Endothelial cell (in vitro differentiated cells): Measurements from ENCODE around the gene ALDH5A1. TPM values are rescaled to one million over a fixed set of nuclear protein-coding genes. Genes with fewer than 3 reads are reported as not detected.

Source experiments
- DNase-seq: peaks from one replicate; pipeline ENCODE4 v3.0.0; 2021; ENCODE audit warnings: low spot score
- H3K27ac Mint-ChIP-seq: one replicate; pipeline ENCODE4 v1.8.0; 2021; ENCODE audit warnings: mixed read lengths, inconsistent platforms; ENCODE audit not compliant: unreplicated experiment
- H3K27me3 Mint-ChIP-seq: one replicate; pipeline ENCODE4 v1.8.0; 2021; ENCODE audit warnings: mild to moderate bottlenecking, moderate library complexity, mixed read lengths, inconsistent platforms; ENCODE audit not compliant: unreplicated experiment
- H3K36me3 Mint-ChIP-seq: one replicate; pipeline ENCODE4 v1.8.0; 2021; ENCODE audit warnings: mild to moderate bottlenecking, low read depth, mixed read lengths, inconsistent platforms; ENCODE audit not compliant: unreplicated experiment
- H3K4me1 Mint-ChIP-seq: one replicate; pipeline ENCODE4 v1.8.0; 2021; ENCODE audit warnings: mild to moderate bottlenecking, mixed read lengths, inconsistent platforms; ENCODE audit not compliant: unreplicated experiment
- H3K4me3 Mint-ChIP-seq: one replicate; pipeline ENCODE4 v1.8.0; 2021; ENCODE audit warnings: mild to moderate bottlenecking, mixed read lengths, inconsistent platforms; ENCODE audit not compliant: unreplicated experiment
- H3K9me3 Mint-ChIP-seq: one replicate; pipeline ENCODE4 v1.8.0; 2021; ENCODE audit warnings: mixed read lengths, inconsistent platforms; ENCODE audit not compliant: unreplicated experiment
- total RNA-seq: library from RNA; stranded (reverse); fragmentation: NEBNext Ultra II Directional; extraction: Animal tissue kit (Norgen Biotek cat#: 25700); gene quantifications from one replicate; pipeline ENCODE4 v1.2.1, GENCODE V29; 2021; ENCODE audit not compliant: unreplicated experiment
- TF ChIP-seq, protein P1 (sequence below): fragments of 200-600 bp; sonication (generic); IDR thresholded peaks from one replicate; pipeline ENCODE4 v1.5.0; 2021; ENCODE audit warnings: antibody characterized with exemption; ENCODE audit not compliant: unreplicated experiment

ALDH5A1 gene
- total RNA-seq, 1 donor from 2014 or later, result 7.2 TPM

DNA sequence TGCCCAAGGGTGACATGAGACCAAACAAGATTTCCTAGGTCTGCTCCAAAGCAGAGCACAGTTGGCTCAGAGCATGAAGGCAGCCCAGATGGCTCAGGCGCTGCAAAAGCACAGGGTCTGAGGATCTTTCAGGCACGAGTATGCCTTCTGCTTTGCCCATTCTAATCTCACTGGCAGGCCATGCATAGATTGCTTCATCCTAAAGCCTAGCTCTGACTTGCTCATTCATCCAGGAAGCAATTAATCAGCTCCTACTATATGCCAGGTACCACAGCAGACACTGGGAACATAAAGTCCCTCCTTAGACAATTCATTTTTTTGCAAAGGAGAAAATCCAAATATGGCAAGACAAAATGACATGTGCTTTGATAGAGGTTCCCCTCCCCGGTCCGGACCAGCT lies 36.6 kb upstream of the ALDH5A1 start:
- H3K9me3 Mint-ChIP-seq, result no peaks in the 10 kb centered on the region
- no peaks in the 10 kb centered on the region for H3K27me3 Mint-ChIP-seq
- no peak overlapping the region for H3K27ac Mint-ChIP-seq
- TF ChIP-seq, protein P1, sequence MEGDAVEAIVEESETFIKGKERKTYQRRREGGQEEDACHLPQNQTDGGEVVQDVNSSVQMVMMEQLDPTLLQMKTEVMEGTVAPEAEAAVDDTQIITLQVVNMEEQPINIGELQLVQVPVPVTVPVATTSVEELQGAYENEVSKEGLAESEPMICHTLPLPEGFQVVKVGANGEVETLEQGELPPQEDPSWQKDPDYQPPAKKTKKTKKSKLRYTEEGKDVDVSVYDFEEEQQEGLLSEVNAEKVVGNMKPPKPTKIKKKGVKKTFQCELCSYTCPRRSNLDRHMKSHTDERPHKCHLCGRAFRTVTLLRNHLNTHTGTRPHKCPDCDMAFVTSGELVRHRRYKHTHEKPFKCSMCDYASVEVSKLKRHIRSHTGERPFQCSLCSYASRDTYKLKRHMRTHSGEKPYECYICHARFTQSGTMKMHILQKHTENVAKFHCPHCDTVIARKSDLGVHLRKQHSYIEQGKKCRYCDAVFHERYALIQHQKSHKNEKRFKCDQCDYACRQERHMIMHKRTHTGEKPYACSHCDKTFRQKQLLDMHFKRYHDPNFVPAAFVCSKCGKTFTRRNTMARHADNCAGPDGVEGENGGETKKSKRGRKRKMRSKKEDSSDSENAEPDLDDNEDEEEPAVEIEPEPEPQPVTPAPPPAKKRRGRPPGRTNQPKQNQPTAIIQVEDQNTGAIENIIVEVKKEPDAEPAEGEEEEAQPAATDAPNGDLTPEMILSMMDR, result no peak
- no peak for DNase-seq
- H3K36me3 Mint-ChIP-seq, result no peaks in the 10 kb centered on the region
- peaks cover 7% of the 10 kb centered on the region for H3K4me1 Mint-ChIP-seq
- H3K4me3 Mint-ChIP-seq, result no peak overlapping the region

- no peak overlapping the region for H3K27ac Mint-ChIP-seq
- H3K4me1 Mint-ChIP-seq, result peaks cover 7% of the 10 kb centered on the region
These were observed 35.8 kb upstream of the ALDH5A1 start for GRCh38 chr6:24458941-24459340.

GRCh38 chr6:24460966-24461365 lies 33.8 kb upstream of the ALDH5A1 start:
- no peak overlapping the region for H3K27ac Mint-ChIP-seq
- H3K4me1 Mint-ChIP-seq, result no peaks in the 10 kb centered on the region
- TF ChIP-seq, protein P1, result no peak
- no peaks in the 10 kb centered on the region for H3K36me3 Mint-ChIP-seq
- no peaks in the 10 kb centered on the region for H3K27me3 Mint-ChIP-seq
- no peak overlapping the region for H3K4me3 Mint-ChIP-seq
- no peaks in the 10 kb centered on the region for H3K9me3 Mint-ChIP-seq
- no peak for DNase-seq

More at GRCh38 chr6:24458941-24459340, 35.8 kb upstream of the ALDH5A1 start:
- H3K9me3 Mint-ChIP-seq, result no peaks in the 10 kb centered on the region
- no peaks in the 10 kb centered on the region for H3K36me3 Mint-ChIP-seq
- TF ChIP-seq, protein P1, result no peak
- no peak for DNase-seq
- no peaks in the 10 kb centered on the region for H3K27me3 Mint-ChIP-seq
- no peak overlapping the region for H3K4me3 Mint-ChIP-seq

DNA sequence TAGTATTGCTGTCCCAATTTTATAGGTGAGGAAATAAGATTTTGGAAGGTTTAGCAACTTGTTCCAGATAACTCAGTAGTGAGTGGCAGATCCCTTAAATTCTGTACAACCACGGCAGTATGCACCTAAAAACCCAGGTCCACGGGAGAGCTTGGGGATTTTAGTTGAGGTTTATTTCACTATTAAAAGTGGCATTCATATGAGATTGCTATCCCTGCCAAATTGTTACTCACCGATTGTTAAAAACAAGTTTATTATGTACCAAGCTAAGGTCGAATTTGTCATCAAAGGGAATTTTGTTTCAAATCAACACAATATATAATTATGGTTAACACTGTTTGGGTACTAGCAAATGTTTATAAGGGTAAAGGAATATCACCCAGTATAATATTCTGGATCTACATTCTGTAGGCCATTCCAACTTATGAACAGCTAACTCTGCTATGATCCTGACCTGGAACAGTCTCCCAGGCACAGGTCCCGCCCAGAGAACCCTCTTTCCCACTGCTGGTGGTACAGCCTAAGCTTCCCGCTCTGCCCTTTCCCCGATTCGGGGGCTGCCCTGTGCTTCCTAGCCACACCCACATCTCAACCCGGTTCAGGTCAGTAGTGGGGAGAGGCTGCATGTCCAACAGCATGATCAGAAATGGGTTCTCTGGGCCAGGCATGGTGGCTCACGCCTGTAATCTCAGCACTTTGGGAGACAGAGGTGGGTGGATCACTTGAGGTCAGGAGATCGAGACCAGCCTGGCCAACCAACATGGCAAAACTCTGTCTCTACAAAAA lies 30.3 kb upstream of the ALDH5A1 start:
- TF ChIP-seq, protein P1, result no peak
- H3K27ac Mint-ChIP-seq, result no peak overlapping the region
- H3K27me3 Mint-ChIP-seq, result no peaks in the 10 kb centered on the region
- H3K36me3 Mint-ChIP-seq, result no peaks in the 10 kb centered on the region
- no peak overlapping the region for H3K4me3 Mint-ChIP-seq
- H3K9me3 Mint-ChIP-seq, result no peaks in the 10 kb centered on the region
- no peaks in the 10 kb centered on the region for H3K4me1 Mint-ChIP-seq
- no peak for DNase-seq

- Mint-ChIP-seq H3K4me1 (no peaks in the 10 kb centered on the region), H3K27ac (no peak overlapping the region), H3K4me3 (no peak overlapping the region), H3K36me3 (no peaks in the 10 kb centered on the region), H3K9me3 (no peaks in the 10 kb centered on the region), H3K27me3 (no peaks in the 10 kb centered on the region)
- DNase-seq, result no peak
- TF ChIP-seq, protein P1, result no peak
These were observed 25.0 kb upstream of the ALDH5A1 start for GRCh38 chr6:24469811-24470210.
